ENCODE measurements around the gene PARD3B.

The PARD3B gene

GRCh38 chr2:204628926-204629712 lies 83.8 kb downstream of the PARD3B start:
- no peaks in the 10 kb centered on the region for H3K79me2 ChIP-seq (ENCODE audit: insufficient read depth, low read length)
- no peak for TF ChIP-seq CTCF (IDR thresholded peaks at IDR 0.05; ENCODE audit: borderline replicate concordance, extremely low read depth, low read length, poor library complexity, severe bottlenecking)
- TF ChIP-seq EZH2 (IDR thresholded peaks at IDR 0.05; ENCODE audit: borderline replicate concordance, low read depth, low read length, severe bottlenecking) = no peak
- H2AFZ ChIP-seq (ENCODE audit: low read depth, low read length) = no peak overlapping the region
- H3K9ac ChIP-seq (ENCODE audit: low read depth, low read length) = no peak overlapping the region
- H3K36me3 ChIP-seq (ENCODE audit: insufficient read depth, low read length) = no peaks in the 10 kb centered on the region
- DNase-seq (no peak), ATAC-seq (ENCODE audit: insufficient read depth, low read depth) (no peak)
- no peak overlapping the region for H3K4me3 ChIP-seq (ENCODE audit: low read depth in 1 of 2, low read length in 2 of 2)
- H4K20me1 ChIP-seq (ENCODE audit: insufficient read depth, low read length) = no peaks in the 10 kb centered on the region
- no peak overlapping the region for H3K4me2 ChIP-seq (ENCODE audit: insufficient read depth, low read length)
- H3K9me3 ChIP-seq (ENCODE audit: insufficient read depth, low read length, severe bottlenecking) = no peaks in the 10 kb centered on the region
- H3K27me3 ChIP-seq (ENCODE audit: insufficient read depth, low read length, poor library complexity) = no peaks in the 10 kb centered on the region
- no peak overlapping the region for H3K27ac ChIP-seq (ENCODE audit: low read length)
- H3K4me1 ChIP-seq (ENCODE audit: insufficient read depth, low read length) = no peaks in the 10 kb centered on the region

- no peak overlapping the region for H3K27ac ChIP-seq (ENCODE audit: low read length)
- ATAC-seq (ENCODE audit: insufficient read depth, low read depth) (no peak), DNase-seq (no peak)
- no peaks in the 10 kb centered on the region for H3K4me1 ChIP-seq (ENCODE audit: insufficient read depth, low read length)
- no peaks in the 10 kb centered on the region for H3K9me3 ChIP-seq (ENCODE audit: insufficient read depth, low read length, severe bottlenecking)
- H3K9ac ChIP-seq (ENCODE audit: low read depth, low read length) = no peak overlapping the region
- no peaks in the 10 kb centered on the region for H4K20me1 ChIP-seq (ENCODE audit: insufficient read depth, low read length)
- H3K27me3 ChIP-seq (ENCODE audit: insufficient read depth, low read length, poor library complexity) = no peaks in the 10 kb centered on the region
- no peak overlapping the region for H3K4me3 ChIP-seq (ENCODE audit: low read depth in 1 of 2, low read length in 2 of 2)
- no peak for TF ChIP-seq CTCF (IDR thresholded peaks at IDR 0.05; ENCODE audit: borderline replicate concordance, extremely low read depth, low read length, poor library complexity, severe bottlenecking)
- no peak for TF ChIP-seq EZH2 (IDR thresholded peaks at IDR 0.05; ENCODE audit: borderline replicate concordance, low read depth, low read length, severe bottlenecking)
- no peak overlapping the region for H3K4me2 ChIP-seq (ENCODE audit: insufficient read depth, low read length)
- no peaks in the 10 kb centered on the region for H3K36me3 ChIP-seq (ENCODE audit: insufficient read depth, low read length)
- no peak overlapping the region for H2AFZ ChIP-seq (ENCODE audit: low read depth, low read length)
- no peaks in the 10 kb centered on the region for H3K79me2 ChIP-seq (ENCODE audit: insufficient read depth, low read length)
Measured at GRCh38 chr2:204632410-204632809, 87.1 kb downstream of the PARD3B start.

- no peaks in the 10 kb centered on the region for H3K36me3 ChIP-seq (ENCODE audit: insufficient read depth, low read length)
- no peaks in the 10 kb centered on the region for H3K4me1 ChIP-seq (ENCODE audit: insufficient read depth, low read length)
- no peak overlapping the region for H3K4me3 ChIP-seq (ENCODE audit: low read depth in 1 of 2, low read length in 2 of 2)
- H3K9me3 ChIP-seq (ENCODE audit: insufficient read depth, low read length, severe bottlenecking) = no peaks in the 10 kb centered on the region
- H2AFZ ChIP-seq (ENCODE audit: low read depth, low read length) = no peak overlapping the region
- no peaks in the 10 kb centered on the region for H3K27me3 ChIP-seq (ENCODE audit: insufficient read depth, low read length, poor library complexity)
- DNase-seq (no peak), ATAC-seq (ENCODE audit: insufficient read depth, low read depth) (no peak)
- no peaks in the 10 kb centered on the region for H3K79me2 ChIP-seq (ENCODE audit: insufficient read depth, low read length)
- no peaks in the 10 kb centered on the region for H4K20me1 ChIP-seq (ENCODE audit: insufficient read depth, low read length)
- H3K4me2 ChIP-seq (ENCODE audit: insufficient read depth, low read length) = no peak overlapping the region
- no peak overlapping the region for H3K9ac ChIP-seq (ENCODE audit: low read depth, low read length)
- no peak overlapping the region for H3K27ac ChIP-seq (ENCODE audit: low read length)
- TF ChIP-seq CTCF (IDR thresholded peaks at IDR 0.05; ENCODE audit: borderline replicate concordance, extremely low read depth, low read length, poor library complexity, severe bottlenecking) (no peak), EZH2 (IDR thresholded peaks at IDR 0.05; ENCODE audit: borderline replicate concordance, low read depth, low read length, severe bottlenecking) (no peak)
Measured at GRCh38 chr2:204634564-204634963, 89.3 kb downstream of the PARD3B start.

All from DND-41 (cell line).